Fibroblast of pulmonary artery (primary cell): Measurements from ENCODE around the gene AGPAT3.

Experiments used
- DNase-seq: peaks from one replicate; pipeline ENCODE4 v3.0.0-alpha.2; 2010; ENCODE audit warnings: low read depth
- H3K4me3 ChIP-seq: replicated peaks from 2 replicates; pipeline ENCODE4 v1.5.1; 2011; ENCODE audit warnings: low read depth, mild to moderate bottlenecking, control low read depth, low read length, moderate library complexity
- CTCF ChIP-seq: IDR thresholded peaks from 2 replicates; pipeline ENCODE4 v1.5.1; 2011; ENCODE audit warnings: mild to moderate bottlenecking, control low read depth, low read length, inconsistent platforms; ENCODE audit errors: missing control alignments

Gene AGPAT3

DNA sequence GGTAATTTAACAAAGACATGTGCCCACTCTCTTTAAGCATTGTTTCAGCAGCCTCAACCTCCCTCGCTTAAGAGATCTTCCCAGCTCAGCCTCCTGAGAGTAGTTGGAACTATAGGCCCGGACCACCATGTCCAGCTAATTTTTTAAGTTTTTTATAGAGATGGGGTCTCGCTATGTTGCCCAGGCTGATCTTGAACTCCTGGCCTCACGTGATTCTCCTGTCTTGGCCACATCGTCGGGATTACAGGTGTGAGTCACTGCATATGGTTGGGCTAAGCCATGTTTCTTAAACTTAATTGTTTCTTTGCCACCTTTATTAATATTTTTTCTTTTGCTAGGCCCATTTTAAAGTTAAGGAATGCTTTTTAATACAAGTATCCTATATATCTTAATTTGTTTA, 18.6 kb upstream of the AGPAT3 start:
- no peak for DNase-seq
- no peak for TF ChIP-seq CTCF
- H3K4me3 ChIP-seq: no peak overlapping the region

DNA sequence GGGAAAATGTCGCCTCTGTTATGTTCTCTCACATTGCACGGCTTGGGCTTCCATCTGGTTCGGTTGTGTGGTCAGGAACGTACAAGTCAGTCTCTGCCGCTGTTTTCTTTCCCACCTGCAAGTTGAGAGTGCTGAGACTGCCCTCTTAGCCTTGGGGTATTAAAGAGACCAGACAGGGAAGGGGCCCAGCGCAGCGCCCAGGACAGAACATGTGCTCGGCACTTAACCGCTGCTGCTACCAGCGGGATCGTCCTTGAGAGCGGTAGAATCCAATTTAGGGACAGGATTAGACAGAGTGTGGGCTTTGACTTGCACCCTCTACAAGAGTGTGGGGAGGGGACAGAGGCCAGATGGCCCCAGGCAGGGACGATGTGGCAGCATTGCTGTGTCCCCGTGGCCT, 17.7 kb upstream of the AGPAT3 start:
- no peak for DNase-seq
- no peak for TF ChIP-seq CTCF
- no peak overlapping the region for H3K4me3 ChIP-seq

- DNase-seq: no peak
- H3K4me3 ChIP-seq: no peak overlapping the region
- no peak for TF ChIP-seq CTCF
Observed at GRCh38 chr21:43848771-43849170, 16.3 kb upstream of the AGPAT3 start.

- no peak for TF ChIP-seq CTCF
- no peak overlapping the region for H3K4me3 ChIP-seq
- no peak for DNase-seq
Observed at GRCh38 chr21:43849532-43850299, 15.3 kb upstream of the AGPAT3 start.

DNA sequence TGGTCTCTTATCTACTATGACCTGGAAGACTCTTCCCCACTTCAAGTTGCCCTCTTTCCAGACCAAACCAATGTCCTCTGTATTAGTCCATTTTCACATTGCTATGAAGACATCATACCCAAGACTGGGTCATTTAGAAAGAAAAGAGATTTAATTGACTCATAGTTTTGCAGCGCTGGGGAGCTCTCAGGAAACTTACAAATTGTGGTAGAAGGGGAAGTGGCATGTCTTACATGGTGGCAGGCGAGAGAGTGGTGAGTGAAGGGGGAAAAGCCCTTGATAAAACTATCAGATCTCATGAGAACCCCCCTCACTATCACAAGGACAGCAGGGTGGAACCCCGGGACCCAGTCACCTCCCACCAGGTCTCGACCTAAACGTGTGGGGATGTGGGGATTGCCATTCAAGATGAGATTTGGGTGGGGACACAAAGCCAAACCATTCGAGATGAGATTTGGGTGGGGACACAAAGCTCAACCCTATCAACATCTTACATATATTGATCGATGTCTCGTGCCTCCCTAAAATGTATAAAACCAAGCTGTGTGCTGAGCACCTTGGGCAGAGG, 14.2 kb upstream of the AGPAT3 start:
- DNase-seq: no peak
- no peak overlapping the region for H3K4me3 ChIP-seq
- no peak for TF ChIP-seq CTCF

DNA sequence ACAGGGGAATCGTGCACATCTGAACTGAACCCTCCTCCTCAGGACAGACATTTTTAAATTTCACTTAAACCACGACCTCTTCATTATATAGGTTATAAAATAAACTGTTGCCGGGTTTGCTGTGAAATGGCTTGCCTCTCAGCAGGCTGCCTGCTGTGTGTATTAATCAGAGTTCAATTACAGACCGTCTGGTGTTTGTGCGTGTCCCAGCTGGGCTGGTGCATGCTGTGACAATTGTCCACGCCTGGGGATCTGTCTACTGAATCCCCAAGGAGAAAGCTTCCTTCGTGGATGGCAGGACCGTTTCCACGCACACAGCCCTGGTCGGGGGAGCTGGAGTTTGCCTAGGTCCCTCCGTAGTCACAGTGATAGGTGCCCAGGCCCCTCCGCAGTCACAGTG, 13.4 kb upstream of the AGPAT3 start:
- no peak overlapping the region for H3K4me3 ChIP-seq
- no peak for DNase-seq
- TF ChIP-seq CTCF: no peak
